A549 (cell line): ENCODE data around the gene HSD17B1.

Source experiments
- CTCF ChIP-seq: fragments of >200 bp; sonication (Bioruptor Twin); formaldehyde crosslinking; IDR thresholded peaks from 3 replicates; pipeline ENCODE4 v1.5.1; 2016
- NPAS2 ChIP-seq: fragments of 250-450 bp; sonication (Bioruptor Pico); IDR thresholded peaks from 2 replicates; pipeline ENCODE4 v1.8.0; 2022; ENCODE audit warnings: mild to moderate bottlenecking, moderate library complexity, borderline replicate concordance

GRCh38 chr17:42566215-42566882 is 13.6 kb downstream of the HSD17B1 start:
- no peak for TF ChIP-seq NPAS2 (CRISPR knock-in tag)
- no peak for TF ChIP-seq CTCF
